GM12891 (cell line): ENCODE results near the gene KCNAB1.

Experiments
- POLR2A ChIP-seq: IDR thresholded peaks from 2 replicates; pipeline ENCODE4 v1.6.1; 2011; ENCODE audit warnings: low read depth, low read length, control low read depth
- POLR2AphosphoS5 ChIP-seq: IDR thresholded peaks from 2 replicates; pipeline ENCODE4 v1.6.1; 2011; ENCODE audit warnings: low read depth, low read length, control low read depth

GRCh38 chr3:156472684-156473083 lies 352.3 kb downstream of the KCNAB1 start:
- TF ChIP-seq POLR2AphosphoS5 (no peak), POLR2A (no peak)
